Measurements from ENCODE around the gene PLK5. TPM values are rescaled to one million over a fixed set of nuclear protein-coding genes. Genes with fewer than 3 reads are reported as not detected.

The PLK5 gene
- total and polyA plus RNA-seq, 2 of the 4 experiments (the other 2 are of a cell fraction): not detected

GRCh38 chr19:1533510-1534150 is 9.8 kb downstream of the PLK5 start:
- CTCF ChIA-PET: interaction anchor here (0.6 kb wide), 1 partner anchor 28 kb away, joined by 3 read pairs; no protein-coding TSS in a partner anchor
- dilution Hi-C loops (cut with HindIII; ENCODE audit: low sequenced_read_pairs, unreplicated experiment): no loop called here
- no peak for TF ChIP-seq RCOR1 (IDR thresholded peaks at IDR 0.05; ENCODE audit: insufficient replicate concordance, low read length)
- no peak for TF ChIP-seq RAD21 (IDR thresholded peaks at IDR 0.05; ENCODE audit: low read length)
- TF ChIP-seq SMC3 (IDR thresholded peaks at IDR 0.05; ENCODE audit: low read depth, low read length): no peak
- no peak for TF ChIP-seq MAFK (IDR thresholded peaks at IDR 0.05; ENCODE audit: low read depth, low read length)
- TF ChIP-seq USF2 (IDR thresholded peaks at IDR 0.05; ENCODE audit: low read depth, low read length): no peak
- TF ChIP-seq RFX5 (IDR thresholded peaks at IDR 0.05; ENCODE audit: low read depth, low read length): no peak
- no peak for TF ChIP-seq CEBPB (IDR thresholded peaks at IDR 0.05; ENCODE audit: low read depth, low read length)
- no peak for TF ChIP-seq FOS (IDR thresholded peaks at IDR 0.05; ENCODE audit: low read depth, low read length)
- no peak for TF ChIP-seq NFE2L2 (IDR thresholded peaks at IDR 0.05; ENCODE audit: low read depth, low read length)
- Histone ChIP-seq H3K36me3 (ENCODE audit: control insufficient read depth, insufficient read depth, low read length) (no peaks in the 10 kb centered on the region), H3K27me3 (ENCODE audit: control insufficient read depth, insufficient read depth, low read length) (peaks cover 3% of the 10 kb centered on the region), H2AK9ac (replicated peaks; ENCODE audit: low read depth, low read length, poor library complexity) (no peak overlapping the region), H3K4me1 (ENCODE audit: control insufficient read depth, insufficient read depth, low read length) (no peaks in the 10 kb centered on the region), H3K9me1 (ENCODE audit: insufficient read depth, low read length) (no peaks in the 10 kb centered on the region), H3K4me2 (ENCODE audit: low read depth, low read length) (no peak overlapping the region), H3K18ac (ENCODE audit: low read depth, low read length) (no peak overlapping the region), H3K9ac (ENCODE audit: low read depth, low read length) (no peak overlapping the region), H2BK120ac (ENCODE audit: low read depth, low read length) (no peak overlapping the region), H3K4me3 (ENCODE audit: insufficient read depth, low read depth, low read length) (no peak overlapping the region), H3K27ac (ENCODE audit: insufficient read depth, low read length) (no peak overlapping the region), H3K14ac (replicated peaks; ENCODE audit: low read depth, low read length) (no peak overlapping the region), H2BK20ac (ENCODE audit: low read depth, low read length) (no peak overlapping the region), H4K8ac (ENCODE audit: low read depth in 2 of 2, low read length in 2 of 2) (no peak overlapping the region), H4K20me1 (ENCODE audit: insufficient read depth, low read length) (no peaks in the 10 kb centered on the region; the same call in 1 of the 2 replicates), H4K91ac (ENCODE audit: insufficient read depth, low read depth, low read length) (no peak overlapping the region), H2BK5ac (ENCODE audit: low read depth, low read length, poor library complexity, severe bottlenecking) (no peak overlapping the region), H2AK5ac (ENCODE audit: low read depth, low read length) (no peak overlapping the region), H2BK15ac (ENCODE audit: low read depth, low read length) (no peak overlapping the region), H3K79me1 (ENCODE audit: low read depth in 1 of 2, low read length in 2 of 2) (no peaks in the 10 kb centered on the region), H3K4ac (ENCODE audit: low read depth, low read length) (no peak overlapping the region), H3K9me3 (ENCODE audit: control insufficient read depth, insufficient read depth, low read length) (no peaks in the 10 kb centered on the region), H3K56ac (ENCODE audit: extremely low read depth, insufficient read depth, low read length) (no peak overlapping the region), H2AFZ (replicated peaks; ENCODE audit: low read length, poor library complexity) (no peak overlapping the region), H4K5ac (ENCODE audit: low read depth, low read length) (no peak overlapping the region), H3K23ac (ENCODE audit: low read depth, low read length) (no peak overlapping the region)
- POLR2A ChIA-PET (ENCODE audit: unreplicated experiment): no interaction called here
- 74% methylated on average over 5 of the region's 23 CpGs; no CpG with 5 or more reads in 1 of the 2 experiments for WGBS, 2 experiments (ENCODE audit: extremely low coverage in 2 of 2, insufficient read length in 1 of 2)
- ATAC-seq (ENCODE audit: low read depth) (no peak), DNase-seq (no peak)
- intact Hi-C loops (cut with micrococcal nuclease): no loop called here
- in situ Hi-C loops (cut with MboI; ENCODE audit: low sequenced_read_pairs): loop anchor here (25.0 kb wide), 1 partner anchor 254 kb away; no protein-coding TSS in a partner anchor
- no TSS peak for BruUV-seq (replicated peaks)

Data from IMR-90 (cell line).